RCC 7860 (cell line): Measurements from ENCODE around the gene GFOD2.

Source experiments
- DNase-seq: peaks from one replicate; pipeline ENCODE4 v3.0.0-alpha.2; 2015; ENCODE audit warnings: low spot score
- FAIRE-seq: peaks from 2 replicates; lab custom pipeline; 2012; peaks lifted over from hg19 to GRCh38; lab: Jason Lieb, UNC

Gene GFOD2

DNA sequence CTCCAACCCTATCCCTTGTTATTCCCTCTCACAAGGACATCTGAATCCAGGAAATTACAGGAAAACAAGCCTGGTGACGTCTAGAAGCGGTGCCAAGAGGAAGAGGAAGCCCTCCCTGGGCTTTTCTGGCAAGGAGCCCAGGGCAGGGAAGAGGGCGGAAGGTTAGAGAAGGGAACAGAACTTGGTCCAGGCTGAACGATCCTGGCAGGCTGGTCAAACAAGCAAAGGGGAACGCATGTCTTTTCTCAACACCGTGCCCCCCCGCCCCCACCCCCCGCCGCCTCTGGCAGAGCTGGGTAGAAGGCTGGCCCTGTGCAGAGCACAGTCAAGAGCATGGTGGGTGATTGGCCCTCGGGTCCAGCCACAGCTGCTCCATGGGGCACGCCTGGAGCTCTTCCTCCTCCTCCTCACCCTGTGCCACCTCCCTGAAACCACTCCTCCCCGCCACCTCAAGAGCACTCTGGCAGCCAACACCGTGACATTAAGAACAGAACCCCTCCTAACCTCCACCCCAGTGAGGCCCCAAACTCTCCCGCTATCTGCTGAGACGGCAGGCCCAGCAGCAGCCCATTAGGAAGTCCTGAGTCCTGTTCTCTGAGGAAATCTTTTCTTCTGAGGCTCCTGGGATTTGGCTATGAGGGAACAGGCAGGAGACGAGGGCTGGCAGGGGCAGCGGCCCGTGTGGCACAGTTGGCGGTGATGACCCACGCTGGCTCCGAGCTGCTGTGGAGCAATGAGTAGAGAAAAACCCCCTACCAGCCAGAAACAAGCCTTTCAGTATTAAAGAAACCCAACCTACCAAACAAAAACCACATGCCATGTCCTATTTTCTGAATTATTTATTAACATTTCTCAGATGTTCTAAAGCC lies 45.2 kb downstream of the GFOD2 start:
- no peak for DNase-seq
- no peak for FAIRE-seq

DNA sequence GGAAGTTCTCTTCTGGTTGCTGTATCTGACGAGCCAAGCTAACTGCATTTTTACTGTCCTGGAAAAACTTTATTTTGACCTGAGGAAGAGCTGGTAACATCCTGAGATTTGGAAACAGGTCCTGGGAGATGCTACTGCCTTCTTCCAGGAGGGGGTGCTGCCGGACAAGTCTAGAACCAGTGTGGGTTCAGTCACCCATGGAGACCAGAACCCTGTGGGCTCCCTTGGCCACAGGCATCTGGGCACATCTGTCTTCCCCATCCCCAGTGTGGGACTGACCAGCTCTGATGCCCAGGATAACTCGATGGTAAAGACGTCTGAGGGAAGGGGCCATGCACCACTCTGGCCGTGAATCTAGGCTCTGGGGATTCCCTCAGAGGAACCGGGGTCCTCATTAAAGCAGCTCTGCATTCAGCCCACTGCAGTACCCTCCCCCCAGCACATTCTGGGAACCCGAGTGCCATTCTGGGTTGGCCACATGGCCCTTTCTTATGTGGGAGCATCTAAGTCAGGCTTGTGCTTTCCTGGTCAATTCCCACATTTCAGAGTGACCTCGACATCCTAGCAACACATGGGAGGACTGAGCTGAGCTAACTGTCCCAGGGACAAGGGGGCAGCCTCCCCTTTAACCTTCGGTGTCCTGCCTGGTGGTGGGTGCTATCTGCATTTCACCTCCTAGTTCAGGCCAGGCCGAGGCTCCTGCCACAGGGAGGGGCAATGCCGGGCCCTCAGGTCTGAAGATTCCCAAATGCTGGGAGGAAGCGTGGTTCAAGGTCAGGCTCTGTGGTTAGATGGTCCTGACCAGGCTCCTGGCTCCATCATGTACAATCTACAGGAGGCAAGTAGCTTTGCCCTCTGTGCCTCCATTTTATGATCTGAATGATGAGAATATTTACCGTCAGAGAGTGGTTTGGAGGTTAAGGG lies 46.1 kb downstream of the GFOD2 start:
- FAIRE-seq: no peak
- DNase-seq: peak; percentile 48

DNA sequence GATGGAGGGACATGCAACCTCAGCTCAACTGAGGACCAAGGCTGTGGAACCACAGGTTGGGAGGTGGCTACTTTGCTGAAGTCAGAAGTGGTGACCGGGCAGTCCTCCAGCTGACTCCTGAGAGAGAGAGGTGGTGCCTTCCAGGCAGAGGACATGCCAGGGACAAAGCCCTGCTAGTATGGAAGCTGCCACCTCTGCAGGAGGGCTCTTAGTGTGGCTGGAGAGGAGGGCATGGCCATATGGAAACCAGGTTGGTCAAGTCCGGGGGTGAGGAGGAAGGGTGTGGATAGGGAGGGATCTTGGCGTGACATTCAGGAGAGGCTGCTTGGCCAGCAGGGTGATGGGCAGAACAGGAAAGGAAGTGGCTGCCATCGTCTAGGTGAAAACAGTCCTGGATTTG lies 46.8 kb downstream of the GFOD2 start:
- FAIRE-seq: no peak
- DNase-seq: no peak

DNA sequence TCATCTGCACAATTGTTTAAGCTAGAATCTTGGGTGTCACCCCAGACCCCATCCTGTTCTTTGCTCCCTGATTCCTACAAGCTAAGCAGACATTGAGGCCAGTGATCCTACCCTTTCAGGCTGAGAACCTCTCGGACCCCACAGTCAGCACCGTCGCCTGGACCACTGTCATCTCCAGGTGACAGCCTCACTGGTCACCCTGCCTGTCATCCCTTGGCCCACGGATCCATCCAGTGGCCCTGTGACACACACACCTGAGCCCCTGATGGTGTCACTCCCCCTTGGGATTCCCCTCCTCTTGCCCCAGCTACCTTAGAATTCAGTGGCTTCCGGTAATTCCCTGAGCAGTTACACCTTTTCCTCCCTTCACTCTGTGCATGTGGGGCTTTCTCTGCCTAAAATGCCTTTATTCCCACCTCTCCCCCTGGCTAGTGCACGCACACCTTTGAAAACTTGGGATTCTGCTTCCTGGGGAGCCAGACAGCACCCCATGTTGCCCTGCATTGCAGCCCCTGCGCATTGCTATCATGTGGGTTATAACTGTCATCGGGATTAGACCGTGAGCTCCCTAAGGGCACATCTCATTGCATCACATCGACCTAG lies 49.5 kb downstream of the GFOD2 start:
- no peak for DNase-seq
- FAIRE-seq: no peak

DNA sequence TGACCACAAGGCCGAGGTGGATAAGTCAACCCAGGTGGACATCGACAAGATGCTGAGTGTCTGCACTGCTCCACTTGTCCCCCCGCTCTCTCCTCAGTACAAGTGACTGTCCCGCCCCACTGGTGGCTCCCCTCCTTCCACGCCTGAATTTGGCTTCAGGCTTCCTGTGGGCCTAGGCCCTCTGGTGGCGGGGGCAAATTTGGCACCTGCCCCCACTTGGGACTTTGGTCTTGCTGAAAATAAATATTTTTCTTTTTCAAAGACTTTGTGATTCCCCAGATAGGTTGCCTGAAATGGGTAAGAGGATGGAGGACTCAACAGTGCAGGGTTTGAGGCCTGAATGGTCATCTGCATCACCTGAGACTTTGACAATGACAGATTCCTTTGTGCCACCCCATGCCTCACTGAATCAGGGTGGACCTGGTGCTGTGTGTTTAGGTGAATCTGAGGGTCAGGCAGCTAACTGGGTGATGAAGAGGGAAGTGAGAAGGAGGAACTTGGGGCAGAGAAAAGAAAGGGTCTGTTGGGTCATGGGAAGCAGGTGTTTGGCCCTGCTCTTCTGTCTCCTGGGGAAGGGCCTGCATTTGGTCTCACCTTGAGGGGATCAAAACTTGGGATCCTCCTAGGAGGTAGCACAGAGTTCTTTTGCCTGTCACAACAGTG lies 50.5 kb downstream of the GFOD2 start:
- FAIRE-seq: no peak

DNA sequence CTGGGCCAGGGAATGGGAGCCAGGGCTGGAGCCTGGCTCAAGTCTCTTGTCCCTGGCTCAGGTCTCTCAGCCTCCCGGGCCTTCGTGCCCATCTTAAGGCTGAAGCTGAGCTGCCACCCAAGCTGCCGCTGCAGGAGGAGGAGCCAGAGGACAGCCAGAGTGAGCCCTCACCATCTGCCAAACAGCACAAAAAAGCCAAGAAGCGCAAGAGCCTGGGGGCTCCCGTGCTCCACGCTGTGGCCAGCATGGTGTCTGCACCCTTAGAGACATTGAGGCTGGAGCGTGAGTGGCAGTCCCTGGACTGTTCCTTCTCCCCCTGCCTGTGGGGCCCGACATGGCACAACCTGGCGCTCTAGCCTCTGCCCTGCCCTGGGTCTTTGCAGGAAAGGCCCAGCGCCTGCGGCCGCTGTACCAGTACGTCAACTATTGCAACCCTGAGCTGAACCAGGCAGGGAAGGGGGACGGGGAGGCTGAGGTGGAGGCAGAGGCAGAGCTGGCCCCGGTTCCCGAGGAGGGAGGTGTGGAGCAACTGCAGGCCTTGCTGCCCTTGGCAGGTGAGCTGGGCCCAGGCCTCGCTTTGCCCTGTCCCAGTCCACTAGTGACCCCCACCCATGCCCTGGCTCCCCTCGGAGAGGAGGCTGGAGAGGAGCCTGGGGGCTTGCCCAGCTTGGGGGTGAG lies 51.2 kb downstream of the GFOD2 start:
- FAIRE-seq: peak; percentile 66
- peak; percentile 89 for DNase-seq

More for the DNA sequence above, 50.5 kb downstream of the GFOD2 start:
- DNase-seq: no peak

DNA sequence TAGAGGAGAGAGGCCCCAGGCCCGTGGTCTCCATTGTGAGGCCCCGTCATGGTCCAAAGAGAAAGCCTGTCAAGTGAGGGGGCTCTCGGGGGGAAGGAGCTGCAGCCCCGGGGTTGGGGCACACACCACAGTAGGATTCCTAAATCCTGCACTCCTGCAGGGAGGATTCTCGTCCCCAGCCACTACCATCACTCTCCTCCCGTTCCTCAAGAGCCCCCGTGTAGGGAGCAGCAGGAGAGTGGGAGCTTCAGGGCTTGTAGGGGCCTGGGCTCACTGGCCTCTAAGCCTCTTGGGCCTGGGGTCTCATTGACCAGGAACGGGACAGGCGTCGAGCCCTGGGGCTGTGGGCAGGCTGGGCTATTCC lies 51.7 kb downstream of the GFOD2 start:
- no peak for FAIRE-seq
- DNase-seq: no peak

DNA sequence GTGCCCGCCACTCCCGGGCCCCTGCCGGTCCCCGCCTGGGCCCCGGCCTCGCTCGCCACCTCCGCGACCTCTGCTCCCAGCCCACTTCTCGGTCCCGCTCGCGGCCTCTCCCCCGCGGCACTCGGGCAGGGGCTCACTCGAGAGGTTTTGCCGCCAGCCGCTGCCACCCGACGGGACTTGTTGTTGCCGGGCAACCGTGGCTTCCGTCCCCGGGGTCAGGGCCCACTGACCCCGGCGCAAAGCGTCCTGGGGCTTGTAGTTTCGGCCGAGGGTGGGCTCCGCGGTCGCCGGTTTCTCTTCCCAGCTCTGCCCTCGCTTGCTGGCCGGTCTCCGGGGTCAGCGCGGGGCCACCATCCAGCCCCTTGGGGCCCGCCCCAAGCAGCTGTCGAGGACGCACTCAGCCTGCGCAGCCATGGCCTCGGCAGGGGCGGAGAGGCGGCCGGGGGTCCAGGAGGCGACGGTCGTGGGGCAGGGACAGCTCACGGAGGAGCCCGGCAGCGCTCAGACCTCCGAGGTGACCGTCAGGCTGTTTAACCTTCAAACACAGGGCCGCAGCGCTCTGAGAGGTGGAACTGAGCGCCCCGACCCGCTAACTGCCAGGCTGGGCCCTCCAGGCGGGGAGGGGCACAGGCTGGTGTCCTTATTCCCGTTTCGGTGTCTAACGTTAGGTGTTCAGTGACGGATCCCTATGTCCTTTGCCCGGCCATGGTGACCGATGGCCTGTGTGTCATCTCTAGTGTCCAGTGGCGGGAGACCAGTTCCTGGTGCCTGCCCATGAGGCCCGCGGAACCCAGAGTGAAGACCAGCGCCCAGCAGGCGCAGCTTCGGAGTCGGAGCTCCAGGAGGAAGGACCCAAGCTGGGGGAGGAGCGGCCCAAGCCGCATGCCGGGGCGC lies 52.3 kb downstream of the GFOD2 start, which contains the start of the genes C16orf86 and ENKD1:
TSS of gene C16orf86 (plus strand) at position 256 of the 894 bp plus-strand sequence. CDS start at position 413, 157 bp downstream.
TSS of gene ENKD1 (minus strand) at position 192 of the 894 bp plus-strand sequence. CDS start 308 bp downstream, outside the sequence.
- peak; percentile 58 for DNase-seq
- FAIRE-seq: no peak

DNA sequence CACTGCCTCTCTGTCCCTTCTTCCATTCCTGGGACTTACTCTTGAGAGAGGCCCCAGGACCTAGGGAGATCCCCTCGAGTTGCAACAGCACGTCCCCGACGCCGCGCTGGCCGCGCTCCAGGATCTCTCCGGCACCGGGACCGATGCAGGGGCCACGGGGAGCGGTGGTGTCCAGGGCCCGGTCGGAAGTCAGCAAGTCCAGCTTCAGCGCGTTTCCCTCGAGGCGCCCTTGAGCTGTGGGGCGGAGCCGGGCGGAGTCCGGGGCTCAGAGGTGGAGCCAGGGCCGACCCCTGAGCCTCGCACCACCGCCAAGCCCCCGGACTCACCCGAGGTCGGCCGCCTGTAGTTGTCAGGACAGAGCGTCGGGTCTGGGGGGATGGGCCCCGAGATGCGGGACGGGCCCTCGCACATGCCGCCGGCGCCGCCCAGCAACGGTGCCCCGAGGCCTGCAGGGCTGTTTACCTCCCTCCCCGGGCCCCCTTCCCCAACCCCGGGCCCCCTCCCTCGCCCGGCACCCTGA lies 53.0 kb downstream of the GFOD2 start:
- DNase-seq (no peak), FAIRE-seq (no peak)

DNA sequence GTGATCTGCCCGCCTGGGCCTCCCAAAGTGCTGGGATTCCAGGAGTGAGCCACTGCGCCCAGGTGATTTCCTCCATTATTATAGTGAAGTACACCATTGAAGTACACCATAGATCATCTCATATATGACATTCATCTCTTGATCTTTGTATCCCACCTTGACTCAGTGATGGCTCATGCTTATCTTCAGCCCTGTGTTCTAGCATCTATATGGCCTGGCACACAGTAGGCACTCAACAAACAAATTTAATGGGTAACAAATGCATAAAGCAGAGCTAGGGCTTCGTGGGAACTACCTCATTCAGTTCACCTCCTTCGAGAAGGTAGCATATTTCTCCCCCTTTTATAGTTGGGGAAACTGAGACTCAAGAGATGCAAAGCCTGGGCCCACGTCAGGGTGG lies 53.5 kb downstream of the GFOD2 start:
- DNase-seq (no peak), FAIRE-seq (no peak)

DNA sequence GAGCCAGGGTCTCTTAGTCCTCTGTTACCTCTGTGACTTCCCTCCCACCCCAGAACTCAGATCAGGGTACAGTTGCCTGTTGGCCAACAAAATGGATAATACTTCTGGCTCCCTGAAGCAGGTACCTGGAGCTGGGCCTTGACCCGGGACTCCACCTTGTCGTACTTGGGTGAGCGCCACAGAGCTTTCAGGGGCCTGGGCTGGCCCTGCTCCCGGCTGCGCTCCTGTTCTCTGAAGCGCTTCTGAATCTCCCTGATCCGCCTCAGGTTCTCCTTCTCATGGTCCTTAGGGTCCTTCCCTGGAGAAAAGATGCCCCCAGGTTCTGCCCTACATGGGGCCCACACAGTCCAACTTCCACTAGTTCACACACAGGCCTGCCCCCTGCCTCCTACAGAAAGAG lies 54.2 kb downstream of the GFOD2 start:
- DNase-seq (no peak), FAIRE-seq (no peak)

DNA sequence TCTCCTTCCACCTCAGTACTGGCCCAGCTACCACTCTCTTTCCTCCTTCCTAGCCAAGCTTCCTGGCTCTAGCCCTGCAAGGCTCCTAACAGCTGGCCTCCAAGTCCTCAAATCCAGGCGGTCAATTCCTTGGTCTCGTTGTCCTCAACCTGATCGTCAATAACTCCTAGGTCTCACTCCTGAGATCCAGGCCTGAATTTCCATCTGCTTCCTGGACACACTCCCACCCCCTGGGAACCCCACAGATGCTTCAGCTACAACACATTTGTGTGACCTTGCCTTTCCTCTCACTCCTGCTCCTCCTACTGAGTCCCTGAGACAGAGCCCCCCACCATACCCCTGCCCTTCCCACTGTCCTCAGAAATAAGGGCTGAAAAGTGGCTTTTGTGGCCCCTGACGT lies 54.9 kb downstream of the GFOD2 start:
- FAIRE-seq (no peak), DNase-seq (no peak)

DNA sequence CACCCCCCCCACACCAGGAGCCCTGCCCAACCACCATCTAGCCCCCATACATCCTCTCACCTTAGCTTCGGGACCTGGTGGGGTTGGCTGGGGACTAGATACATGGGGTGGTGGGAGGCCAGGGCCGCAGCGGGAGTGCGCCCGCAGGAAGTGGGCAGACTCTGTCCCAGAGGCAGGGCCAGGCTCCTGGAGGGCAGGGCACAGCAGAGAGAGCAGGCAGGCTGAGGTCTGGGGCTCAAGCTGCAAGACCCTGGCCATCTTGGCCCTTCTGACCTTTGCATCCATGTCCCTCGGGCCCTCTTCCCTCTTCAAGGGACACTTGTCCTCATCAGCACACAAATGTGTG lies 55.3 kb downstream of the GFOD2 start:
- no peak for DNase-seq
- no peak for FAIRE-seq

DNA sequence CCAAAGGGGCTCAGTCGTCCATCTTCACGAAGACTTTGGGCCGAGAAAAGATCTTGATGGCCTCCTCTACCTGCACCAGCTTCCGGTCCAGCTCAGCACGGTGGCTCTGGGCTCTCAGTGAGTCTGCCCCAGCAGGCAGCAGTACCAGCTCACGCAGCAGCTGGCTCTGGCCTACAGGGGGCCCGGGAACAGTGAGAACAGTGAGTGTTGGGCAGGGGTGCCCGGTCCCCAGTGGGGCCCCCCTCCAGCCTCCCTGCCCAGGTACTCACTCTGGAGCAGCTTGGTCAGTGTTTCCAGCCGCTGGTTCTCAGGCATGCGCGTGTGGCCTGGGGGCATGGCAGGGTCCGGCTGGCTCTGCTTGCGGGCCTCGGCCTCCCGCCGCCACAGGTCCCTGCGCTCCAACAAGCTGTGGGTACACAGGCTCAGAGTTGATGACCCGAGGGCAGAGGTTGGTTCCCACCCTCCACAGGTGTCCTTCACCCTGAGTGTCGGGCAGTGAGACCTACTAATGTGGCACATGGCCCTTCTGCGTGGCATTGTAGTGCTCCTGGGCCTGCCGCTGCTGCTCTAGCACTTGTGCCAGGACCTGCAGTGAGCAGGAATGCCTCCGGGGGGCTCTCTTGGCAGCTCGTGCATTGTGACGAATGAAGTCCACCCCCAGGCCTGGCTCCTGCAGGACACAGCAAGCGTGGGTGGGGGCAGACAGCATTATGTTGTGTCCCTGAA lies 55.8 kb downstream of the GFOD2 start:
- no peak for DNase-seq

DNA sequence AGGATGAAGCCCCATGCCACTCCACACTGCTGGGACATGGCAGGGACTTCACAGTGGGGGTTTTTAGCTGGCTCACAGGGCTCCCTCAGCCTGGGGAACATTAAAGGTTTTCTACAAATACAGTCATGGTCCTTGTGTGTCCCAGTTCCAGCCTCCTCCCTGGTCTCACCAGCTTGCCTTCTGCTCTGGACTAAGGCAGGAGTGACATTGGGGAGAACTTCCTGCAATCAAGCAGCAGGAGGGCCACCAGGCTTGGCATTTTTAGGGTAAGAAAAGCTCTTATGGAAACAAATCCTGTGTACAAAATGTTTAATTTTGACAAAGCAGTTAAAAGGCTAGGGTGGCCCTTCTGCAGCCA lies 56.5 kb downstream of the GFOD2 start:
- DNase-seq: no peak
- no peak for FAIRE-seq

More for the DNA sequence above, 55.8 kb downstream of the GFOD2 start:
- FAIRE-seq: no peak

DNA sequence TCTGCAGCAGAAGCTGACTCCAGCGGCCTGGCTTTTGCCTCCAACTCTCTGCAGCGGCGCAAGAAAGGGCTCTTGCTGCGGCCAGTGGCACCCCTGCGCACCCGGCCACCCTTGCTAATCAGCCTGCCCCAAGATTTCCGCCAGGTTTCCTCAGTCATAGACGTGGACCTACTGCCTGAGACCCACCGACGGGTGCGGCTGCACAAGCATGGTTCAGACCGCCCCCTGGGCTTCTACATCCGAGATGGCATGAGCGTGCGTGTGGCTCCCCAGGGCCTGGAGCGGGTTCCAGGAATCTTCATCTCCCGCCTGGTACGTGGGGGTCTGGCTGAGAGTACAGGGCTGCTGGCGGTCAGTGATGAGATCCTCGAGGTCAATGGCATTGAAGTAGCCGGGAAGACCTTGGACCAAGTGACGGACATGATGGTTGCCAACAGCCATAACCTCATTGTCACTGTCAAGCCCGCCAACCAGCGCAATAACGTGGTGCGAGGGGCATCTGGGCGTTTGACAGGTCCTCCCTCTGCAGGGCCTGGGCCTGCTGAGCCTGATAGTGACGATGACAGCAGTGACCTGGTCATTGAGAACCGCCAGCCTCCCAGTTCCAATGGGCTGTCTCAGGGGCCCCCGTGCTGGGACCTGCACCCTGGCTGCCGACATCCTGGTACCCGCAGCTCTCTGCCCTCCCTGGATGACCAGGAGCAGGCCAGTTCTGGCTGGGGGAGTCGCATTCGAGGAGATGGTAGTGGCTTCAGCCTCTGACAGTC lies 57.0 kb downstream of the GFOD2 start:
- no peak for DNase-seq
- FAIRE-seq: no peak

DNA sequence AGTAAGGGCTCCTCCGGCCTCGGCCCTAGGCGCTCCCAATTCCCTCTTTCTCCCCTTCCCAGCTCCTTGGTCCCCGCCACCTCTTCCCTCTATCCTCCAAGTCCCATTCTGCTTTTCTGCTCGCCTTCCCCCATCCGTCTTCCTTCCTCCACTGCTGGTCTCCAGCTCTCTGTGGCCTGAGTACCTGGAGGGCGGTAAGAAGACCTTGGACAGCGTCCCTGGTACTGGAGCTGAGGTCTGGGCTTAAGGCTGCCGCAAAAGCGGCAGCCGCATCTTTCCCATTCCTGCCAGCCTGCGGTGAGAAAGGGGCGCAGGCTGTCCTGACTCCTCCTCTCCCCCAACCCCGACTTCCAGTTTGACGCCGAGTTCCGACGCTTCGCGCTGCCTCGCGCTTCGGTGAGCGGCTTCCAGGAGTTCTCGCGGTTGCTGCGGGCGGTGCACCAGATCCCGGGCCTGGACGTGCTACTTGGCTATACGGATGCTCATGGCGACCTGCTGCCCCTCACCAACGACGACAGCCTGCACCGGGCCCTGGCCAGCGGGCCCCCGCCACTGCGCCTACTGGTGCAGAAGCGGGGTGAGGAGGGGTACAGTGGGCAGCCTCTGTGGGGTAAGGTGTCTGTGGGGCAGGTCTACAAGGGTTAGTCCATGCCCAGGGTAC lies 57.9 kb downstream of the GFOD2 start:
- no peak for DNase-seq
- FAIRE-seq: no peak
